Thoracic aorta (tissue), 2 donors: Measurements from ENCODE around the gene RPGRIP1L. TPM values are rescaled to one million over a fixed set of nuclear protein-coding genes. Genes with fewer than 3 reads are reported as not detected.
"Not testable (repeated sequence)": the region's sequence is repeated elsewhere in the genome, so short reads cannot be mapped to it uniquely, and the experiment has no call there.

Source experiments
- ATAC-seq: fragments of 150-250 bp; one replicate; pipeline ENCODE4 v1.8.0; 2017; ENCODE audit warnings: low read depth; ENCODE audit not compliant: insufficient number of reproducible peaks, low FRiP score
- DNase-seq: peaks from one replicate; pipeline ENCODE4 v3.0.0-alpha.2; 2020; ENCODE audit warnings: low spot score
- H3K27ac ChIP-seq, 2 donors: fragments of 200-600 bp; sonication (generic); 1 replicate in 1 of 2; 2 replicates in 1 of 2; pipeline ENCODE4 v1.5.1; 2016; ENCODE audit warnings: mild to moderate bottlenecking in 2 of 2, moderate library complexity in 2 of 2
- H3K27me3 ChIP-seq: fragments of 200-600 bp; sonication (generic); replicated peaks from 2 replicates; pipeline ENCODE4 v1.6.0; 2016; ENCODE audit warnings: mild to moderate bottlenecking; ENCODE audit not compliant: insufficient read depth
- H3K36me3 ChIP-seq: fragments of 200-600 bp; sonication (generic); one replicate; pipeline ENCODE4 v1.5.1; 2016
- H3K4me1 ChIP-seq, 2 donors: fragments of 200-600 bp; sonication (generic); 1 replicate in 1 of 2; 2 replicates in 1 of 2; pipeline versions ENCODE4 v1.5.1 to v1.6.0; 2016; ENCODE audit warnings: low read depth in 2 of 2, mild to moderate bottlenecking in 1 of 2; ENCODE audit not compliant: control insufficient read depth in 1 of 2
- H3K4me3 ChIP-seq: fragments of 200-600 bp; sonication (generic); 2 replicates; pipeline ENCODE4 v1.5.1; 2016; ENCODE audit warnings: mild to moderate bottlenecking
- H3K9me3 ChIP-seq: fragments of 200-600 bp; sonication (generic); 2 replicates; pipeline ENCODE4 v1.5.1; 2016
- total RNA-seq, 2 donors: library from RNA; depleted of rRNA; stranded (reverse); fragments of >200 nt; gene quantifications; one replicate each; pipeline versions ENCODE4 v1.1.0 to v1.2.3, GENCODE V29; 2016
- TF ChIP-seq, protein P1 (sequence below): fragments of 200-600 bp; sonication (generic); IDR thresholded peaks from one replicate; pipeline ENCODE4 v1.5.1; 2019; ENCODE audit warnings: antibody characterized with exemption

Gene RPGRIP1L
- total RNA-seq, 2 donors from 2014 or later, result 3.4 to 9.1 TPM

- ATAC-seq, result no peak
- DNase-seq, result no peak
- no peaks in the 10 kb centered on the region for H3K36me3 ChIP-seq
- no peaks in the 10 kb centered on the region for H3K27me3 ChIP-seq
- peaks cover 7 to 21% of the 10 kb centered on the region in 2 donors for H3K4me1 ChIP-seq
- H3K9me3 ChIP-seq, result no peaks in the 10 kb centered on the region
- no peak overlapping the region for H3K4me3 ChIP-seq
- no peak overlapping the region for H3K27ac ChIP-seq
- TF ChIP-seq, protein P1, sequence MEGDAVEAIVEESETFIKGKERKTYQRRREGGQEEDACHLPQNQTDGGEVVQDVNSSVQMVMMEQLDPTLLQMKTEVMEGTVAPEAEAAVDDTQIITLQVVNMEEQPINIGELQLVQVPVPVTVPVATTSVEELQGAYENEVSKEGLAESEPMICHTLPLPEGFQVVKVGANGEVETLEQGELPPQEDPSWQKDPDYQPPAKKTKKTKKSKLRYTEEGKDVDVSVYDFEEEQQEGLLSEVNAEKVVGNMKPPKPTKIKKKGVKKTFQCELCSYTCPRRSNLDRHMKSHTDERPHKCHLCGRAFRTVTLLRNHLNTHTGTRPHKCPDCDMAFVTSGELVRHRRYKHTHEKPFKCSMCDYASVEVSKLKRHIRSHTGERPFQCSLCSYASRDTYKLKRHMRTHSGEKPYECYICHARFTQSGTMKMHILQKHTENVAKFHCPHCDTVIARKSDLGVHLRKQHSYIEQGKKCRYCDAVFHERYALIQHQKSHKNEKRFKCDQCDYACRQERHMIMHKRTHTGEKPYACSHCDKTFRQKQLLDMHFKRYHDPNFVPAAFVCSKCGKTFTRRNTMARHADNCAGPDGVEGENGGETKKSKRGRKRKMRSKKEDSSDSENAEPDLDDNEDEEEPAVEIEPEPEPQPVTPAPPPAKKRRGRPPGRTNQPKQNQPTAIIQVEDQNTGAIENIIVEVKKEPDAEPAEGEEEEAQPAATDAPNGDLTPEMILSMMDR, result no peak
These were observed 4.0 kb upstream of the RPGRIP1L start for GRCh38 chr16:53707671-53708070.

GRCh38 chr16:53704445-53704813 lies 770 bp upstream of the RPGRIP1L start:
- TF ChIP-seq, protein P1, result no peak
- H3K4me3 ChIP-seq, result peak overlapping the region; percentile 89
- no peaks in the 10 kb centered on the region for H3K9me3 ChIP-seq
- no peak for DNase-seq
- peak overlapping the region; percentile 21 to 29 for H3K27ac ChIP-seq
- H3K4me1 ChIP-seq, result peaks cover 7 to 21% of the 10 kb centered on the region in 2 donors
- H3K36me3 ChIP-seq, result no peaks in the 10 kb centered on the region
- H3K27me3 ChIP-seq, result no peaks in the 10 kb centered on the region
- ATAC-seq, result no peak

- H3K4me1 ChIP-seq, ATAC-seq: not testable (repeated sequence)
These were observed 5.4 kb downstream of the RPGRIP1L start for GRCh38 chr16:53698271-53698670.

GRCh38 chr16:53695070-53695469 lies 8.6 kb downstream of the RPGRIP1L start:
- Histone ChIP-seq H3K36me3 (no peaks in the 10 kb centered on the region), H3K4me1 (no peaks in the 10 kb centered on the region), H3K27ac (no peak overlapping the region), H3K27me3 (no peaks in the 10 kb centered on the region), H3K4me3 (no peak overlapping the region), H3K9me3 (no peaks in the 10 kb centered on the region)
- DNase-seq (no peak), ATAC-seq (no peak)
- TF ChIP-seq, protein P1, result no peak

More at GRCh38 chr16:53698271-53698670, 5.4 kb downstream of the RPGRIP1L start:
- not testable (repeated sequence) for H3K36me3 ChIP-seq, H3K27me3 ChIP-seq, H3K9me3 ChIP-seq, DNase-seq, H3K4me3 ChIP-seq, H3K27ac ChIP-seq

DNA sequence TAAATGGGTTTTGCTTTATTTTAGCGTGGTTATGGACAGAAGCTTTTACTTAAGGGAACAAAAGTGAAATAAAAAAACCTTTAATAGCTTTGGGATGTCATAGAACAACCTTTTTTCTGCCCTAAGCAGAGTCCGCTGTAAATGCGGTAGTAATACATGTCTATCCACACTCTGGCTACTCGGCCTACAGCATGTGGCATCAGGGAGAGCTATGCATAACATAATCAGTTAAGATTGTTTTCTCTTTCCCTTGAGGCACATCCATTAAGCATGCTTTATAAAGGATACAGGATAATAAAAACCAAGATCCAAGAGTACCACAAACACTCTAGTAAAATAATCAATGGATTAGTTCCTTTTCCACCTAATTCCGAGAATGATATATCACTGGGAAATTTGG lies 10.3 kb downstream of the RPGRIP1L start:
- DNase-seq (no peak), ATAC-seq (no peak)
- H3K4me3 ChIP-seq, result no peak overlapping the region
- TF ChIP-seq, protein P1, result no peak
- H3K9me3 ChIP-seq, result no peaks in the 10 kb centered on the region
- H3K27ac ChIP-seq, result no peak overlapping the region
- H3K27me3 ChIP-seq, result no peaks in the 10 kb centered on the region
- no peaks in the 10 kb centered on the region for H3K36me3 ChIP-seq
- H3K4me1 ChIP-seq, result no peaks in the 10 kb centered on the region

DNA sequence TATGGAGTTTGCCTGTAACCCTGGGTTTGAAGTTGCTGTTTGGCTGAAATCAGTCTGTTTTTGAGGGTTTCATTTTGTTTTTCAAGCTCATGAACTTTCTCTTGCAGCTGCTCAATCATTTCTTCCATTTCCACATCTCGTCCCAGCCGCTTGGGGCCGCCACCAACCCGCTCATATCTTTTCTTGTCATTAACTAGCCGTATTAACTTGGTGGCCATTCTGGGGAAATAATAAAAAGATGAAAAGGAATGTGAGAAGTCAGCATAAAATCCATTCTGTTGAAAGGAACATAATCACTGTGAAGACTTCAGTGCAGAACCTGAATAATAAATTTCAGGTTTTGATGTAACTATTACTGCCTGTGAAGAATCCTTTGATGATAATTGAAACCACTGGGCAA lies 11.5 kb downstream of the RPGRIP1L start:
- no peak for ATAC-seq
- H3K27me3 ChIP-seq, result no peaks in the 10 kb centered on the region
- no peak overlapping the region for H3K27ac ChIP-seq
- no peaks in the 10 kb centered on the region for H3K36me3 ChIP-seq
- H3K4me1 ChIP-seq, result no peaks in the 10 kb centered on the region
- DNase-seq, result no peak
- no peak overlapping the region for H3K4me3 ChIP-seq
- TF ChIP-seq, protein P1, result no peak
- no peaks in the 10 kb centered on the region for H3K9me3 ChIP-seq
